ENCODE results near the gene PSTPIP1. TPM values are rescaled to one million over a fixed set of nuclear protein-coding genes. Genes with fewer than 3 reads are reported as not detected.
A peak's percentile ranks its signal among the peaks of the same experiment; 100 is the strongest.

The PSTPIP1 gene
- total RNA-seq, 6 experiments from 2014 or later, result 1.2 to 4.9 (median 2.2) TPM

- Histone ChIP-seq H3K4me1 (no peaks in the 10 kb centered on the region), H3K36me3 (no peaks in the 10 kb centered on the region), H3K9me3 (no peaks in the 10 kb centered on the region), H3K4me3 (no peak overlapping the region), H3K27ac (no peak overlapping the region), H3K27me3 (no peaks in the 10 kb centered on the region)
- TF ChIP-seq POLR2A (IDR thresholded peaks at IDR 0.05) (no peak), CTCF (IDR thresholded peaks at IDR 0.05) (no peak)
- intact Hi-C loops (cut with DNase I), result no loop called here
- ATAC-seq (no peak), DNase-seq (no peak)
- WGBS (ENCODE audit: insufficient coverage, low coverage, low lambda C conversion rate, missing lambda C conversion rate), result 64% methylated on average over 2 of the region's 4 CpGs
Observed at GRCh38 chr15:77010857-77011256, 15.9 kb downstream of the PSTPIP1 start.

- no peaks in the 10 kb centered on the region for H3K27me3 ChIP-seq
- intact Hi-C loops (cut with DNase I), result no loop called here
- TF ChIP-seq CTCF (IDR thresholded peaks at IDR 0.05) (no peak), POLR2A (IDR thresholded peaks at IDR 0.05) (no peak)
- H3K36me3 ChIP-seq, result no peaks in the 10 kb centered on the region
- ATAC-seq, result no peak
- no peaks in the 10 kb centered on the region for H3K9me3 ChIP-seq
- H3K27ac ChIP-seq, result no peak overlapping the region
- no peak for DNase-seq
- WGBS (ENCODE audit: insufficient coverage, low coverage, low lambda C conversion rate, missing lambda C conversion rate), result 87% methylated on average over 3 of the region's 3 CpGs
- H3K4me1 ChIP-seq, result no peaks in the 10 kb centered on the region
- no peak overlapping the region for H3K4me3 ChIP-seq
Observed at GRCh38 chr15:77012117-77012712, 17.3 kb downstream of the PSTPIP1 start.

- H3K4me1 ChIP-seq, result no peaks in the 10 kb centered on the region
- intact Hi-C loops (cut with DNase I), result no loop called here
- TF ChIP-seq POLR2A (IDR thresholded peaks at IDR 0.05) (no peak), CTCF (IDR thresholded peaks at IDR 0.05) (no peak)
- peak in 2 of 4 donors; percentile 8 to 23 for ATAC-seq
- H3K36me3 ChIP-seq, result no peaks in the 10 kb centered on the region
- no peak overlapping the region for H3K4me3 ChIP-seq
- H3K27ac ChIP-seq, result no peak overlapping the region
- no peak for DNase-seq
- 20% methylated on average over 2 of the region's 4 CpGs for WGBS (ENCODE audit: insufficient coverage, low coverage, low lambda C conversion rate, missing lambda C conversion rate)
- no peaks in the 10 kb centered on the region for H3K27me3 ChIP-seq
- no peaks in the 10 kb centered on the region for H3K9me3 ChIP-seq
Observed at GRCh38 chr15:77012868-77013267, 17.9 kb downstream of the PSTPIP1 start.

- Histone ChIP-seq H3K27me3 (no peaks in the 10 kb centered on the region), H3K4me1 (no peaks in the 10 kb centered on the region), H3K27ac (no peak overlapping the region), H3K36me3 (no peaks in the 10 kb centered on the region), H3K9me3 (no peaks in the 10 kb centered on the region), H3K4me3 (no peak overlapping the region)
- ATAC-seq (peak; percentile 19 to 49 (median 31)), DNase-seq (no peak)
- intact Hi-C loops (cut with DNase I), result no loop called here
- TF ChIP-seq CTCF (IDR thresholded peaks at IDR 0.05) (no peak), POLR2A (IDR thresholded peaks at IDR 0.05) (no peak)
- 55% methylated on average over 5 of the region's 6 CpGs for WGBS (ENCODE audit: insufficient coverage, low coverage, low lambda C conversion rate, missing lambda C conversion rate)
Observed at GRCh38 chr15:77013776-77014131, 18.8 kb downstream of the PSTPIP1 start.

Measured in right lobe of liver (tissue), 6 donors.